ENCODE data around the gene CDH23. TPM values are rescaled to one million over a fixed set of nuclear protein-coding genes. Genes with fewer than 3 reads are reported as not detected.

The CDH23 gene
- total and polyA plus RNA-seq, 2 donors (not counting 1 experiment from before 2014, with no cell fraction given) = 0.37 to 0.89 TPM

- Mint-ChIP-seq H3K4me3 (peak overlapping the region; percentile 88), H3K4me1 (peaks cover 79% of the 10 kb centered on the region), H3K27me3 (no peaks in the 10 kb centered on the region), H3K9me3 (ENCODE audit: insufficient read depth) (no peaks in the 10 kb centered on the region), H3K27ac (peak overlapping the region; percentile 97)
- TF ChIP-seq EZH2 (IDR thresholded peaks at IDR 0.05; ENCODE audit: borderline replicate concordance, insufficient read depth, low read depth, low read length, poor library complexity, severe bottlenecking) = no peak
- no peak for TF ChIP-seq CTCF (IDR thresholded peaks at IDR 0.05)
- H3K4me2 ChIP-seq (replicated peaks; ENCODE audit: low read depth, low read length, poor library complexity, severe bottlenecking) = peak overlapping the region; percentile 82
- H3K79me2 ChIP-seq (ENCODE audit: control insufficient read depth, insufficient read depth, low read length) = peaks cover 95% of the 10 kb centered on the region
- no peaks in the 10 kb centered on the region for H3K27me3 ChIP-seq (replicated peaks in 1 of 4; ENCODE audit: control extremely low read depth in 1 of 4, control insufficient read depth in 3 of 4, insufficient read depth in 4 of 4, low read length in 3 of 4)
- intact Hi-C loops (cut with micrococcal nuclease) = loop anchor here (1.0 to 10.0 kb wide), 12 partner anchors 15 to 1341 kb away; partner anchors contain the start of genes ANAPC16, ASCC1, PSAP and SPOCK2
- H3K4me1 ChIP-seq (ENCODE audit: control insufficient read depth in 2 of 2, insufficient read depth in 2 of 2, low read length in 2 of 2) = peaks cover 74 to 91% of the 10 kb centered on the region in 2 donors
- WGBS (ENCODE audit: insufficient coverage) = 0% methylated on average over 5 of the region's 11 CpGs
- CTCF ChIA-PET = interaction anchor here (0.6 to 11.5 kb wide), 18 partner anchors 9 to 520 kb away, joined by 3 to 236 read pairs (median 6); partner anchors contain the start of gene PSAP
- peaks cover 0 to 28% of the 10 kb centered on the region in 2 experiments for H3K36me3 ChIP-seq (replicated peaks in 1 of 2; ENCODE audit: control extremely low read depth in 1 of 2, control insufficient read depth in 1 of 2, extremely low read depth in 1 of 2, insufficient read depth in 2 of 2, low read length in 1 of 2)
- H2AFZ ChIP-seq (ENCODE audit: insufficient read depth, low read depth, low read length, poor library complexity, severe bottlenecking) = peak overlapping the region; percentile 29
- H3K9me3 ChIP-seq (ENCODE audit: control extremely low read depth in 1 of 3, control insufficient read depth in 2 of 3, insufficient read depth in 1 of 3, low read length in 2 of 3) = no peaks in the 10 kb centered on the region
- H4K20me1 ChIP-seq (ENCODE audit: control insufficient read depth, insufficient read depth, low read length, poor library complexity, severe bottlenecking) = peaks cover 51% of the 10 kb centered on the region
- peak; percentile 92 for ATAC-seq (ENCODE audit: low read depth)
- H3K9ac ChIP-seq (ENCODE audit: low read length) = peak overlapping the region; percentile 52
- peak overlapping the region; percentile 7 to 49 (median 30) for H3K4me3 ChIP-seq (ENCODE audit: control extremely low read depth in 1 of 5, extremely low read depth in 1 of 5, insufficient read depth in 1 of 5, low read depth in 2 of 5, low read length in 4 of 5)
- peak overlapping the region; percentile 91 to 94 for H3K27ac ChIP-seq (ENCODE audit: low read length in 2 of 2)
- POLR2A ChIA-PET = interaction anchor here (0.7 to 4.2 kb wide), 10 partner anchors 15 to 440 kb away, joined by 3 to 22 read pairs (median 8); partner anchors contain the start of genes PSAP and VSIR
- DNase-seq = peak; percentile 95
Measured at GRCh38 chr10:71835671-71836595, 439.2 kb downstream of the CDH23 start.
